Stimulated activated CD4-positive, alpha-beta T cell treated with anti-CD3 and anti-CD28 coated beads, Interleukin-4, amount 100 ng/mL, for 24 hours (primary cell): ENCODE measurements around the gene UQCC3.
"Not testable (repeated sequence)": the region's sequence is repeated elsewhere in the genome, so short reads cannot be mapped to it uniquely, and the experiment has no call there.

Experiments
- DNase-seq: peaks from one replicate; pipeline ENCODE4 v3.0.0-alpha.2; 2020

Gene UQCC3

GRCh38 chr11:62671608-62672389, at the start of gene UQCC3, which contains the start of gene LBHD1:
UQCC3 (plus strand) TSS chr11:62671673; CDS start chr11:62671746, 73 bp downstream.
LBHD1 (minus strand) TSS chr11:62672267; CDS start chr11:62670031, 2,236 bp downstream.
- DNase-seq: peak; percentile 78

GRCh38 chr11:62622476-62623089, 48.9 kb upstream of the UQCC3 start:
- no peak for DNase-seq

GRCh38 chr11:62627713-62628112, 43.8 kb upstream of the UQCC3 start:
- no peak for DNase-seq

- no peak for DNase-seq
Observed at GRCh38 chr11:62632492-62632891, 39.0 kb upstream of the UQCC3 start.

- no peak for DNase-seq
Observed at GRCh38 chr11:62644220-62644619, 27.3 kb upstream of the UQCC3 start.

GRCh38 chr11:62645671-62645945, 25.9 kb upstream of the UQCC3 start:
- DNase-seq: no peak

- DNase-seq: peak; percentile 100
Observed at GRCh38 chr11:62645946-62646824, 25.3 kb upstream of the UQCC3 start, which contains the start of gene GANAB. GANAB (minus strand) TSS chr11:62646613; CDS start chr11:62646599, 14 bp downstream.

GRCh38 chr11:62646825-62647608, 24.5 kb upstream of the UQCC3 start:
- DNase-seq: no peak

GRCh38 chr11:62647609-62648005, 23.9 kb upstream of the UQCC3 start:
- DNase-seq: no peak

GRCh38 chr11:62648185-62648966, 23.1 kb upstream of the UQCC3 start:
- no peak for DNase-seq

GRCh38 chr11:62648967-62649364, 22.5 kb upstream of the UQCC3 start:
- no peak for DNase-seq

GRCh38 chr11:62649486-62649885, 22.0 kb upstream of the UQCC3 start:
- no peak for DNase-seq

- DNase-seq: not testable (repeated sequence)
Observed at GRCh38 chr11:62650283-62650682, 21.2 kb upstream of the UQCC3 start.

- no peak for DNase-seq
Observed at GRCh38 chr11:62652161-62653006, 19.1 kb upstream of the UQCC3 start.

GRCh38 chr11:62654297-62654696, 17.2 kb upstream of the UQCC3 start:
- no peak for DNase-seq

GRCh38 chr11:62656796-62657429, 14.6 kb upstream of the UQCC3 start:
- no peak for DNase-seq

- DNase-seq: peak; percentile 63
Observed at GRCh38 chr11:62664405-62665074, 6.9 kb upstream of the UQCC3 start.

- DNase-seq: peak; percentile 96
Observed at GRCh38 chr11:62665075-62665598, 6.3 kb upstream of the UQCC3 start, which contains the start of the genes C11orf98 and CSKMT. C11orf98 (minus strand) TSS chr11:62665210; CDS start chr11:62665169, 41 bp downstream. CSKMT (plus strand) TSS chr11:62665312; CDS start chr11:62665880, 568 bp downstream.

- DNase-seq: peak; percentile 71
Observed at GRCh38 chr11:62665599-62666258, 5.7 kb upstream of the UQCC3 start.
